Uterus (tissue), 2 donors: ENCODE measurements around the gene PDPK1.
"Not testable (repeated sequence)": the region's sequence is repeated elsewhere in the genome, so short reads cannot be mapped to it uniquely, and the experiment has no call there.

Experiments used
- POLR2A ChIP-seq, 2 donors: fragments of 450-650 bp; IDR thresholded peaks; one replicate each; pipeline ENCODE4 v1.6.1; 2016; ENCODE audit warnings: antibody characterized with exemption in 2 of 2, mild to moderate bottlenecking in 1 of 2, moderate library complexity in 1 of 2
- TF ChIP-seq, protein P1 (sequence below), 4 experiments: fragments of 200-600 bp in 2 of 4; fragments of 450-650 bp in 2 of 4; sonication (generic) in 2 of 4; IDR thresholded peaks; one replicate each; pipeline ENCODE4 v1.5.1; 2016 to 2019; ENCODE audit warnings: antibody characterized with exemption in 4 of 4, mild to moderate bottlenecking in 2 of 4, moderate library complexity in 1 of 4

DNA sequence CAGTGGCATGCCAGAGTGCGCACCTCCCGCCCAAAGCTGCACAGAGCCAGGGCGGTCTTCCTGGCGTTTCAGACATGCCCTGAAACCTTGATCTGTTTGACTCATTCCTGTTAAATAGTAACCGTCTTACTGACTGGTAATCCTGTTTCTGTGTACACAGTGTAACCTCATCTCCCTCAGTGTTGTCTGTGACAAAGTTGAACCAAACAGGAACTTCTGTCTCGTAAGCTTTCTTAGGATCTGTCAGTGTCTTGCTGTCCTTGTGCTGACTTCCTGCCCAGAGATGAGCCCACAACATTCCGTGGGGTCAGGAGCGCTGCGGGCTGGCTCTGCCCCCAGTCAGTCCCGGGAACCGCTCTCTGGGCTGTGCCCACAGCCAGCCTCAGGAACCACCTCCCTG, 30.8 kb downstream of the PDPK1 start:
- TF ChIP-seq POLR2A (IDR thresholded peaks at IDR 0.05) = not testable (repeated sequence)
- TF ChIP-seq, protein P1, sequence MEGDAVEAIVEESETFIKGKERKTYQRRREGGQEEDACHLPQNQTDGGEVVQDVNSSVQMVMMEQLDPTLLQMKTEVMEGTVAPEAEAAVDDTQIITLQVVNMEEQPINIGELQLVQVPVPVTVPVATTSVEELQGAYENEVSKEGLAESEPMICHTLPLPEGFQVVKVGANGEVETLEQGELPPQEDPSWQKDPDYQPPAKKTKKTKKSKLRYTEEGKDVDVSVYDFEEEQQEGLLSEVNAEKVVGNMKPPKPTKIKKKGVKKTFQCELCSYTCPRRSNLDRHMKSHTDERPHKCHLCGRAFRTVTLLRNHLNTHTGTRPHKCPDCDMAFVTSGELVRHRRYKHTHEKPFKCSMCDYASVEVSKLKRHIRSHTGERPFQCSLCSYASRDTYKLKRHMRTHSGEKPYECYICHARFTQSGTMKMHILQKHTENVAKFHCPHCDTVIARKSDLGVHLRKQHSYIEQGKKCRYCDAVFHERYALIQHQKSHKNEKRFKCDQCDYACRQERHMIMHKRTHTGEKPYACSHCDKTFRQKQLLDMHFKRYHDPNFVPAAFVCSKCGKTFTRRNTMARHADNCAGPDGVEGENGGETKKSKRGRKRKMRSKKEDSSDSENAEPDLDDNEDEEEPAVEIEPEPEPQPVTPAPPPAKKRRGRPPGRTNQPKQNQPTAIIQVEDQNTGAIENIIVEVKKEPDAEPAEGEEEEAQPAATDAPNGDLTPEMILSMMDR (IDR thresholded peaks at IDR 0.05) = not testable (repeated sequence)
